Stimulated activated CD4-positive, alpha-beta T cell treated with anti-CD3 and anti-CD28 coated beads, Interleukin-1b, Interleukin-23, amount 100 ng/mL, for 48 hours (primary cell): ENCODE data around the gene DLG5.
A peak's percentile ranks its signal among the peaks of the same experiment; 100 is the strongest.
"Not testable (repeated sequence)": the region's sequence is repeated elsewhere in the genome, so short reads cannot be mapped to it uniquely, and the experiment has no call there.

Experiments used
- DNase-seq: peaks from one replicate; pipeline ENCODE4 v3.0.0-alpha.2; 2020

The DLG5 gene

GRCh38 chr10:77787440-77787839, 139.1 kb downstream of the DLG5 start:
- no peak for DNase-seq

- DNase-seq, result no peak
These were observed 141.7 kb downstream of the DLG5 start for GRCh38 chr10:77784856-77785255.

GRCh38 chr10:77782328-77783061, 144.1 kb downstream of the DLG5 start:
- no peak for DNase-seq

- no peak for DNase-seq
These were observed 144.9 kb downstream of the DLG5 start for GRCh38 chr10:77781451-77782327.

- DNase-seq, result no peak
These were observed 146.4 kb downstream of the DLG5 start for GRCh38 chr10:77780180-77780579.

GRCh38 chr10:77776487-77776886, 150.1 kb downstream of the DLG5 start:
- no peak for DNase-seq

- no peak for DNase-seq
These were observed 151.6 kb downstream of the DLG5 start for GRCh38 chr10:77774940-77775391.

- no peak for DNase-seq
These were observed 152.7 kb downstream of the DLG5 start for GRCh38 chr10:77773631-77774426.

- DNase-seq, result not testable (repeated sequence)
These were observed 153.5 kb downstream of the DLG5 start for GRCh38 chr10:77772852-77773600.

GRCh38 chr10:77771851-77772250, 154.7 kb downstream of the DLG5 start:
- DNase-seq, result no peak

- DNase-seq, result no peak
These were observed 155.1 kb downstream of the DLG5 start for GRCh38 chr10:77771450-77771849.

- no peak for DNase-seq
These were observed 155.7 kb downstream of the DLG5 start for GRCh38 chr10:77770868-77771175.

- DNase-seq, result no peak
These were observed 156.3 kb downstream of the DLG5 start for GRCh38 chr10:77770081-77770867.

GRCh38 chr10:77768039-77768438, 158.5 kb downstream of the DLG5 start:
- no peak for DNase-seq

- DNase-seq, result no peak
These were observed 162.8 kb downstream of the DLG5 start for GRCh38 chr10:77763453-77764430.

GRCh38 chr10:77758406-77758805, 168.1 kb downstream of the DLG5 start:
- not testable (repeated sequence) for DNase-seq

- DNase-seq, result peak; percentile 4
These were observed 170.0 kb downstream of the DLG5 start for GRCh38 chr10:77756319-77757232.

- DNase-seq, result no peak
These were observed 180.4 kb downstream of the DLG5 start for GRCh38 chr10:77746047-77746707.

- no peak for DNase-seq
These were observed 182.3 kb downstream of the DLG5 start for GRCh38 chr10:77744245-77744644.
